H9 (cell line): Measurements from ENCODE around the gene PET100. TPM values are rescaled to one million over a fixed set of nuclear protein-coding genes. Genes with fewer than 3 reads are reported as not detected.

Experiments used
- DNase-seq: peaks from one replicate; pipeline ENCODE4 v3.0.0-alpha.2; 2017
- H2AFZ ChIP-seq: one replicate; pipeline ENCODE4 v1.6.1; 2013; ENCODE audit warnings: mild to moderate bottlenecking, low read length, control low read depth, moderate library complexity
- H2AK5ac ChIP-seq: 2 replicates; pipeline ENCODE4 v1.6.1; 2013; ENCODE audit warnings: low read length, control low read depth, mixed read lengths; ENCODE audit not compliant: insufficient read length
- H2BK120ac ChIP-seq: one replicate; pipeline ENCODE4 v1.6.1; 2013; ENCODE audit warnings: low read depth, mild to moderate bottlenecking, low read length, control low read depth, inconsistent platforms; ENCODE audit not compliant: poor library complexity, severe bottlenecking
- H2BK12ac ChIP-seq: 2 replicates; pipeline ENCODE4 v1.6.1; 2013; ENCODE audit warnings: low read length, control low read depth, mixed read lengths, low read depth; ENCODE audit not compliant: insufficient read length
- H2BK15ac ChIP-seq: 2 replicates; pipeline ENCODE4 v1.6.1; 2013; ENCODE audit warnings: low read depth, low read length, control low read depth
- H2BK20ac ChIP-seq: one replicate; pipeline ENCODE4 v1.6.1; 2013; ENCODE audit warnings: low read depth, mild to moderate bottlenecking, low read length, control low read depth, inconsistent platforms; ENCODE audit not compliant: poor library complexity, severe bottlenecking
- H2BK5ac ChIP-seq: 2 replicates; pipeline ENCODE4 v1.6.1; 2013; ENCODE audit warnings: low read length, control low read depth, mixed read lengths; ENCODE audit not compliant: insufficient read length
- H3K14ac ChIP-seq: 2 replicates; pipeline ENCODE4 v1.6.1; 2013; ENCODE audit warnings: low read length, control low read depth; ENCODE audit not compliant: insufficient read depth
- H3K18ac ChIP-seq: 2 replicates; pipeline ENCODE4 v1.6.1; 2013; ENCODE audit warnings: low read depth, mild to moderate bottlenecking, mixed read lengths, low read length, control low read depth; ENCODE audit not compliant: insufficient read length
- H3K23ac ChIP-seq: 2 replicates; pipeline ENCODE4 v1.6.1; 2013; ENCODE audit warnings: low read length, control low read depth, mixed read lengths, low read depth; ENCODE audit not compliant: insufficient read length
- H3K23me2 ChIP-seq: 2 replicates; pipeline ENCODE4 v1.6.1; 2013; ENCODE audit warnings: low read depth, mild to moderate bottlenecking, mixed read lengths, low read length, control low read depth; ENCODE audit not compliant: insufficient read length, poor library complexity, severe bottlenecking
- H3K27ac ChIP-seq: 2 replicates; pipeline ENCODE4 v1.5.1; 2013; ENCODE audit warnings: low read length, control low read depth, mixed read lengths, low read depth; ENCODE audit not compliant: insufficient read length
- H3K27me3 ChIP-seq: 2 replicates; pipeline ENCODE4 v1.6.1; 2013; ENCODE audit warnings: low read length, control low read depth, inconsistent platforms; ENCODE audit not compliant: insufficient read depth
- H3K4ac ChIP-seq: 2 replicates; pipeline ENCODE4 v1.6.1; 2013; ENCODE audit warnings: low read depth, mild to moderate bottlenecking, control low read depth, inconsistent platforms, low read length, moderate library complexity
- H3K4me1 ChIP-seq: 2 replicates; pipeline ENCODE4 v1.6.1; 2013; ENCODE audit warnings: low read length, control low read depth, inconsistent platforms; ENCODE audit not compliant: insufficient read depth
- H3K4me2 ChIP-seq: 2 replicates; pipeline ENCODE4 v1.6.1; 2013; ENCODE audit warnings: low read length, control low read depth, mixed read lengths; ENCODE audit not compliant: insufficient read length, insufficient read depth
- H3K56ac ChIP-seq: 2 replicates; pipeline ENCODE4 v1.6.1; 2013; ENCODE audit warnings: low read depth, mild to moderate bottlenecking, mixed read lengths, low read length, control low read depth; ENCODE audit not compliant: insufficient read length
- H3K79me1 ChIP-seq: 2 replicates; pipeline ENCODE4 v1.6.1; 2013; ENCODE audit warnings: low read depth, mild to moderate bottlenecking, moderate library complexity, low read length, control low read depth, inconsistent platforms; ENCODE audit not compliant: insufficient read depth, poor library complexity, severe bottlenecking
- H3K79me2 ChIP-seq: 2 replicates; pipeline ENCODE4 v1.6.1; 2013; ENCODE audit warnings: low read length, control low read depth, inconsistent platforms; ENCODE audit not compliant: insufficient read depth
- H3K9ac ChIP-seq: 2 replicates; pipeline ENCODE4 v1.6.1; 2013; ENCODE audit warnings: low read length, control low read depth, mixed read lengths; ENCODE audit not compliant: insufficient read length; ENCODE audit errors: extremely low read depth
- H3K9me3 ChIP-seq: one replicate; pipeline ENCODE4 v1.6.1; 2013; ENCODE audit warnings: low read depth, low read length, inconsistent platforms; ENCODE audit not compliant: control insufficient read depth
- H3T11ph ChIP-seq: one replicate; pipeline ENCODE4 v1.6.1; 2013; ENCODE audit warnings: mild to moderate bottlenecking, low read length, control low read depth, inconsistent platforms
- H4K20me1 ChIP-seq: one replicate; pipeline ENCODE4 v1.6.1; 2013; ENCODE audit not compliant: control insufficient read depth, insufficient read length, insufficient read depth
- H4K5ac ChIP-seq: 2 replicates; pipeline ENCODE4 v1.6.1; 2013; ENCODE audit warnings: low read depth, mild to moderate bottlenecking, mixed read lengths, low read length, control low read depth; ENCODE audit not compliant: insufficient read length
- H4K8ac ChIP-seq: replicated peaks from 2 replicates; pipeline ENCODE4 v1.6.1; 2013; ENCODE audit warnings: low read length, control low read depth, mixed read lengths, low read depth; ENCODE audit not compliant: insufficient read length
- H4K91ac ChIP-seq: 2 replicates; pipeline ENCODE4 v1.6.1; 2013; ENCODE audit warnings: low read depth, mild to moderate bottlenecking, moderate library complexity, mixed read lengths, low read length, control low read depth; ENCODE audit not compliant: insufficient read length
- H3K27ac Mint-ChIP-seq, 3 experiments: 2 replicates in 2 of 3; 3 replicates in 1 of 3; pipeline ENCODE4 v1.8.0; 2020 to 2021; ENCODE audit warnings: mixed read lengths in 3 of 3, mild to moderate bottlenecking in 1 of 3, moderate library complexity in 1 of 3
- H3K27me3 Mint-ChIP-seq: 2 replicates; pipeline ENCODE4 v1.8.0; 2021; ENCODE audit warnings: low read depth, mild to moderate bottlenecking, moderate library complexity, mixed read lengths
- H3K36me3 Mint-ChIP-seq, 3 experiments: 2 replicates in 2 of 3; 3 replicates in 1 of 3; pipeline ENCODE4 v1.8.0; 2020 to 2021; ENCODE audit warnings: low read depth in 3 of 3, mixed read lengths in 3 of 3; ENCODE audit not compliant: insufficient read depth in 1 of 3
- H3K4me1 Mint-ChIP-seq, 2 experiments: 2 replicates each; pipeline ENCODE4 v1.8.0; 2020; ENCODE audit warnings: mixed read lengths in 2 of 2
- H3K4me3 Mint-ChIP-seq, 2 experiments: 2 replicates in 1 of 2; 3 replicates in 1 of 2; pipeline ENCODE4 v1.8.0; 2020 to 2021; ENCODE audit warnings: mild to moderate bottlenecking in 2 of 2, mixed read lengths in 2 of 2, moderate library complexity in 1 of 2
- H3K9me3 Mint-ChIP-seq, 2 experiments: 2 replicates in 1 of 2; 3 replicates in 1 of 2; pipeline ENCODE4 v1.8.0; 2020; ENCODE audit warnings: mild to moderate bottlenecking in 2 of 2, mixed read lengths in 2 of 2, moderate library complexity in 1 of 2
- WGBS: extraction: QIAGEN DNeasy Blood & Tissue Kit; methylation state at CpG from one replicate; pipeline ENCODE4 v1.1.7; 2013; ENCODE audit warnings: missing lambda C conversion rate, low lambda C conversion rate, mixed read lengths; ENCODE audit not compliant: insufficient read length; ENCODE audit errors: extremely low coverage; 5-methylcytosine and 5-hydroxymethylcytosine counted together
- total RNA-seq: library from RNA; stranded (reverse); gene quantifications from 2 replicates; pipeline ENCODE4 v1.2.1, GENCODE V29; 2021
- TF ChIP-seq, protein P1 (sequence below): fragments of 200-600 bp; sonication (generic); conservative IDR thresholded peaks from 3 replicates; pipeline ENCODE4 v1.8.0; 2021; ENCODE audit warnings: antibody characterized with exemption, mild to moderate bottlenecking

Gene PET100
- total RNA-seq, 1 experiment from 2014 or later = 129 TPM

DNA sequence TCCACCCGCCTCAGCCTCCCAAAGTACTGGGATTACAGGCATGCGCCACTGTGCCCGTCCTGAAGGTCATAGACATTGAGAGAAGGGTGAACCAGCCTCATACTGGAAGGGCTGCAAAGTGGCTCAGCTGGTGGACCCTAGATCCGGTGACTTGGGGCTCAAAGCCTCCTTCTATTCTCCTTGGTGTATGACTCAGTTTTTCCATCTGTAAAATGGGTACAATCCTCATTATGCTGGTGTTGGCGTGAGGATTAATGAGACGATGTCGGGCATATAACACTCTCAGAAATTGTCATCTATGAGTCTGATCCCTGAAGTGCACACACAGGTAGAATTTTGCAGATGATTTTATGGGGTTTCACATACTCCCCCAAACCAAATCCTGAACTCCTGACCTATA lies 39.8 kb upstream of the PET100 start:
- no peak overlapping the region for H3K56ac ChIP-seq
- H3K23me2 ChIP-seq = no peaks in the 10 kb centered on the region
- H4K20me1 ChIP-seq = no peaks in the 10 kb centered on the region
- no peak overlapping the region for H2BK15ac ChIP-seq
- no peak overlapping the region for H3K14ac ChIP-seq
- DNase-seq = no peak
- no peak overlapping the region for H3K4ac ChIP-seq
- H4K91ac ChIP-seq = no peak overlapping the region
- H2AFZ ChIP-seq = no peak overlapping the region
- no peak overlapping the region for H4K8ac ChIP-seq
- Mint-ChIP-seq H3K4me1 (peaks cover 0 to 3% of the 10 kb centered on the region in 2 experiments; a peak in 1 of 4 replicates), H3K9me3 (no peaks in the 10 kb centered on the region), H3K4me3 (no peak overlapping the region), H3K36me3 (no peaks in the 10 kb centered on the region), H3K27me3 (peaks cover 38% of the 10 kb centered on the region), H3K27ac (no peak overlapping the region)
- TF ChIP-seq, protein P1, sequence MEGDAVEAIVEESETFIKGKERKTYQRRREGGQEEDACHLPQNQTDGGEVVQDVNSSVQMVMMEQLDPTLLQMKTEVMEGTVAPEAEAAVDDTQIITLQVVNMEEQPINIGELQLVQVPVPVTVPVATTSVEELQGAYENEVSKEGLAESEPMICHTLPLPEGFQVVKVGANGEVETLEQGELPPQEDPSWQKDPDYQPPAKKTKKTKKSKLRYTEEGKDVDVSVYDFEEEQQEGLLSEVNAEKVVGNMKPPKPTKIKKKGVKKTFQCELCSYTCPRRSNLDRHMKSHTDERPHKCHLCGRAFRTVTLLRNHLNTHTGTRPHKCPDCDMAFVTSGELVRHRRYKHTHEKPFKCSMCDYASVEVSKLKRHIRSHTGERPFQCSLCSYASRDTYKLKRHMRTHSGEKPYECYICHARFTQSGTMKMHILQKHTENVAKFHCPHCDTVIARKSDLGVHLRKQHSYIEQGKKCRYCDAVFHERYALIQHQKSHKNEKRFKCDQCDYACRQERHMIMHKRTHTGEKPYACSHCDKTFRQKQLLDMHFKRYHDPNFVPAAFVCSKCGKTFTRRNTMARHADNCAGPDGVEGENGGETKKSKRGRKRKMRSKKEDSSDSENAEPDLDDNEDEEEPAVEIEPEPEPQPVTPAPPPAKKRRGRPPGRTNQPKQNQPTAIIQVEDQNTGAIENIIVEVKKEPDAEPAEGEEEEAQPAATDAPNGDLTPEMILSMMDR = no peak
- H3K79me2 ChIP-seq = no peaks in the 10 kb centered on the region
- no peaks in the 10 kb centered on the region for H3K9me3 ChIP-seq
- no CpG with 5 or more reads among the region's 7 CpGs for WGBS
- no peak overlapping the region for H3K18ac ChIP-seq
- H2BK12ac ChIP-seq = no peak overlapping the region
- no peaks in the 10 kb centered on the region for H3K4me1 ChIP-seq
- H3T11ph ChIP-seq = no peak overlapping the region
- no peak overlapping the region for H3K23ac ChIP-seq
- H2BK120ac ChIP-seq = no peak overlapping the region
- no peaks in the 10 kb centered on the region for H3K27me3 ChIP-seq
- H4K5ac ChIP-seq = no peak overlapping the region
- H3K27ac ChIP-seq = no peak overlapping the region
- no peak overlapping the region for H3K4me2 ChIP-seq
- H3K9ac ChIP-seq = no peak overlapping the region
- H2BK20ac ChIP-seq = no peak overlapping the region
- H2BK5ac ChIP-seq = no peak overlapping the region
- H3K79me1 ChIP-seq = no peaks in the 10 kb centered on the region
- H2AK5ac ChIP-seq = no peak overlapping the region
